Measurements from ENCODE around the gene ACOXL. TPM values are rescaled to one million over a fixed set of nuclear protein-coding genes. Genes with fewer than 3 reads are reported as not detected.
A peak's percentile ranks its signal among the peaks of the same experiment; 100 is the strongest.

ACOXL gene
- total RNA-seq, 2 experiments from 2014 or later: 0.14 to 0.56 TPM

GRCh38 chr2:111031546-111032478 is 299.4 kb downstream of the ACOXL start:
- ChIA-PET POLR2A (interaction anchor here (1.3 kb wide), 1 partner anchor 8 kb away, joined by 3 read pairs; no protein-coding TSS in a partner anchor), CTCF (interaction anchor here (1.2 kb wide), 1 partner anchor 10 kb away, joined by 3 read pairs; no protein-coding TSS in a partner anchor)
- Mint-ChIP-seq H3K4me1 (ENCODE audit: low read depth) (peaks cover 33% of the 10 kb centered on the region), H3K4me3 (no peak overlapping the region), H3K36me3 (ENCODE audit: low read depth) (no peaks in the 10 kb centered on the region), H3K27me3 (peaks cover 28% of the 10 kb centered on the region), H3K9me3 (peaks cover 4% of the 10 kb centered on the region), H3K27ac (no peak overlapping the region)
- ATAC-seq (no peak), DNase-seq (no peak)
- no peak for TF ChIP-seq CTCF (IDR thresholded peaks at IDR 0.05)
- intact Hi-C loops (cut with micrococcal nuclease): no loop called here

- TF ChIP-seq CTCF (IDR thresholded peaks at IDR 0.05): no peak
- intact Hi-C loops (cut with micrococcal nuclease): no loop called here
- Mint-ChIP-seq H3K27me3 (peaks cover 31% of the 10 kb centered on the region), H3K4me3 (no peak overlapping the region), H3K36me3 (ENCODE audit: low read depth) (no peaks in the 10 kb centered on the region), H3K9me3 (peaks cover 4% of the 10 kb centered on the region), H3K27ac (no peak overlapping the region), H3K4me1 (ENCODE audit: low read depth) (peaks cover 40% of the 10 kb centered on the region)
- CTCF ChIA-PET: no interaction called here
- POLR2A ChIA-PET: interaction anchor here (1.3 kb wide), 1 partner anchor 9 kb away, joined by 3 read pairs; no protein-coding TSS in a partner anchor
- DNase-seq (no peak), ATAC-seq (peak; percentile 50)
These were observed 300.5 kb downstream of the ACOXL start for GRCh38 chr2:111032721-111033429.

- intact Hi-C loops (cut with micrococcal nuclease): no loop called here
- Mint-ChIP-seq H3K27me3 (peaks cover 37% of the 10 kb centered on the region), H3K27ac (no peak overlapping the region), H3K36me3 (ENCODE audit: low read depth) (no peaks in the 10 kb centered on the region), H3K4me3 (no peak overlapping the region), H3K4me1 (ENCODE audit: low read depth) (peaks cover 45% of the 10 kb centered on the region), H3K9me3 (no peaks in the 10 kb centered on the region)
- no peak for TF ChIP-seq CTCF (IDR thresholded peaks at IDR 0.05)
- DNase-seq (no peak), ATAC-seq (no peak)
- ChIA-PET CTCF (no interaction called here), POLR2A (no interaction called here)
These were observed 301.8 kb downstream of the ACOXL start for GRCh38 chr2:111034146-111034545.

- H3K27me3 Mint-ChIP-seq: peaks cover 39% of the 10 kb centered on the region
- ATAC-seq: no peak
- H3K4me1 Mint-ChIP-seq (ENCODE audit: low read depth): peaks cover 45% of the 10 kb centered on the region
- no peak overlapping the region for H3K4me3 Mint-ChIP-seq
- no peak overlapping the region for H3K27ac Mint-ChIP-seq
- intact Hi-C loops (cut with micrococcal nuclease): no loop called here
- no peaks in the 10 kb centered on the region for H3K9me3 Mint-ChIP-seq
- ChIA-PET CTCF (no interaction called here), POLR2A (no interaction called here)
- H3K36me3 Mint-ChIP-seq (ENCODE audit: low read depth): no peaks in the 10 kb centered on the region
- no peak for TF ChIP-seq CTCF (IDR thresholded peaks at IDR 0.05)
- no peak for DNase-seq
These were observed 302.2 kb downstream of the ACOXL start for GRCh38 chr2:111034606-111035005.

All from activated CD8-positive, alpha-beta T cell treated with anti-CD3 and anti-CD28 coated beads for 36 hours (primary cell).